Endothelial cell (in vitro differentiated cells): ENCODE data around the gene TAOK3. TPM values are rescaled to one million over a fixed set of nuclear protein-coding genes. Genes with fewer than 3 reads are reported as not detected.

Experiments
- DNase-seq: peaks from one replicate; pipeline ENCODE4 v3.0.0; 2021; ENCODE audit warnings: low spot score
- H3K27ac Mint-ChIP-seq: one replicate; pipeline ENCODE4 v1.8.0; 2021; ENCODE audit warnings: mixed read lengths, inconsistent platforms; ENCODE audit not compliant: unreplicated experiment
- H3K27me3 Mint-ChIP-seq: one replicate; pipeline ENCODE4 v1.8.0; 2021; ENCODE audit warnings: mild to moderate bottlenecking, moderate library complexity, mixed read lengths, inconsistent platforms; ENCODE audit not compliant: unreplicated experiment
- H3K36me3 Mint-ChIP-seq: one replicate; pipeline ENCODE4 v1.8.0; 2021; ENCODE audit warnings: mild to moderate bottlenecking, low read depth, mixed read lengths, inconsistent platforms; ENCODE audit not compliant: unreplicated experiment
- H3K4me1 Mint-ChIP-seq: one replicate; pipeline ENCODE4 v1.8.0; 2021; ENCODE audit warnings: mild to moderate bottlenecking, mixed read lengths, inconsistent platforms; ENCODE audit not compliant: unreplicated experiment
- H3K4me3 Mint-ChIP-seq: one replicate; pipeline ENCODE4 v1.8.0; 2021; ENCODE audit warnings: mild to moderate bottlenecking, mixed read lengths, inconsistent platforms; ENCODE audit not compliant: unreplicated experiment
- H3K9me3 Mint-ChIP-seq: one replicate; pipeline ENCODE4 v1.8.0; 2021; ENCODE audit warnings: mixed read lengths, inconsistent platforms; ENCODE audit not compliant: unreplicated experiment
- CTCF ChIP-seq: fragments of 200-600 bp; sonication (generic); IDR thresholded peaks from one replicate; pipeline ENCODE4 v1.5.0; 2021; ENCODE audit warnings: antibody characterized with exemption; ENCODE audit not compliant: unreplicated experiment
- total RNA-seq: library from RNA; stranded (reverse); fragmentation: NEBNext Ultra II Directional; extraction: Animal tissue kit (Norgen Biotek cat#: 25700); gene quantifications from one replicate; pipeline ENCODE4 v1.2.1, GENCODE V29; 2021; ENCODE audit not compliant: unreplicated experiment

The TAOK3 gene
- total RNA-seq, 1 donor from 2014 or later = 16.5 TPM

GRCh38 chr12:118334241-118334640, 38.5 kb downstream of the TAOK3 start:
- Mint-ChIP-seq H3K4me3 (no peak overlapping the region), H3K36me3 (no peaks in the 10 kb centered on the region), H3K27ac (no peak overlapping the region), H3K4me1 (peaks cover 14% of the 10 kb centered on the region), H3K27me3 (no peaks in the 10 kb centered on the region), H3K9me3 (no peaks in the 10 kb centered on the region)
- no peak for TF ChIP-seq CTCF
- DNase-seq = no peak

DNA sequence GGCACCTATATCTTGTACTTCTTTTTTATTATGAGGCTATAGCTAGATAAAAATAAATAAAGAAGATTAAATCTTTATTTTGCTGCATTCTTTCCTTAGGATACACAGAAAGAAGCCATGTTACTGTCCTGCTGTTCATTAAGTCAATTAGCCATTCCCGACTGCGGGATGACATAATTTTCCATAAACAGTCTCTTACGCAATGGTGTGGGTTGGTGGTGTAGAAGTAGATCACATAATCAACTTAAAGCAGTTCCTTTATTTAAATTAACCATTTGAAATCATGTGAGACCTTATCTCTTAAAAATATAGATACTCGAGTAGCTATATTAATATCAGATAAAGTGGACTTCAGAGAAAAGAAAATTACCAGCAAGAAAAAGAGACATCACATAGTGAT, 40.2 kb downstream of the TAOK3 start:
- no peak overlapping the region for H3K27ac Mint-ChIP-seq
- DNase-seq = no peak
- no peaks in the 10 kb centered on the region for H3K36me3 Mint-ChIP-seq
- H3K4me1 Mint-ChIP-seq = peaks cover 16% of the 10 kb centered on the region
- TF ChIP-seq CTCF = no peak
- no peak overlapping the region for H3K4me3 Mint-ChIP-seq
- H3K9me3 Mint-ChIP-seq = no peaks in the 10 kb centered on the region
- H3K27me3 Mint-ChIP-seq = no peaks in the 10 kb centered on the region

- Mint-ChIP-seq H3K9me3 (no peaks in the 10 kb centered on the region), H3K27me3 (no peaks in the 10 kb centered on the region), H3K4me3 (no peak overlapping the region), H3K36me3 (no peaks in the 10 kb centered on the region), H3K27ac (peak overlapping the region; percentile 95), H3K4me1 (peaks cover 16% of the 10 kb centered on the region)
- no peak for TF ChIP-seq CTCF
- no peak for DNase-seq
These were observed 42.2 kb downstream of the TAOK3 start for GRCh38 chr12:118330421-118331018.

DNA sequence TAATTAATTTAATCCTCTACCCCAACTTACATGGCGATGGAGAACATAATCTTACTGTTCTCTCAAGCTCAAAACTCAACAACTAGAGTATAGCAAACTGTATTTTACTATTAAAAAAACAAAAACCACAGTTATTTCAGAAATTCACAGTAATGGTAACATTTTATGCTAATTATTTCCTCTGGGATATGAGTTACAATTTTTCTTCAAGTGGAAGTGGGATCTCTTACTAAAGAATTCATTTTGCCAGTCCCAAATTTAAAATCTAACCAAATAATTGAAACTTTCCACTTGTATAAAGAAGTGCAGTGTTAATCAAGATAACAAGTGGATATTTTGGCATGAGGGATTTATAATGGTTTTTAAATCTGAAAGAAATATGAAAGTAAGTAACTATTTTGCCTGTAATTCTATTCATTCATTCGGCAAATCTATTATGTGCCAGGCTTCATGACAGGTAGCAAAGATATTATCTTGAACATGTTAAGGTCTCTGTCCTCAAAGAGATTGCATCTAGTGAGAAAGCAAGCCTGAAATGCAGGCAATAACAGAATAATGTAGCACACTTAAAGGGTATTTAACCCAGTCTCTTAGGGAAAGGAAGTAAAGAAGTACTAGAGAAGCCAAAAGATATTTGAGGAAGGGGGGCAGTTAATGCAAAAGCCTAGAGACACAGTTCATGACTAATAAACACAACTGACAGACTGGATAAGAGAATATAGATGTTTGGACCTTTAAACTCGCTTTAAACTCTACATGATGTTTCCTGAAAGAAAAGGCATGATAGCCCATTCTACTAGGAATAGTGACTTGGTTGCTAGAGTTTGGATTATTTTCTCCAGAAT, 44.0 kb downstream of the TAOK3 start:
- no peak for TF ChIP-seq CTCF
- Mint-ChIP-seq H3K27me3 (no peaks in the 10 kb centered on the region), H3K27ac (no peak overlapping the region), H3K36me3 (no peaks in the 10 kb centered on the region), H3K4me1 (peaks cover 16% of the 10 kb centered on the region), H3K4me3 (no peak overlapping the region), H3K9me3 (no peaks in the 10 kb centered on the region)
- DNase-seq = no peak

GRCh38 chr12:118327391-118327790, 45.3 kb downstream of the TAOK3 start:
- no peak overlapping the region for H3K4me3 Mint-ChIP-seq
- DNase-seq = no peak
- peaks cover 16% of the 10 kb centered on the region for H3K4me1 Mint-ChIP-seq
- H3K36me3 Mint-ChIP-seq = no peaks in the 10 kb centered on the region
- no peak for TF ChIP-seq CTCF
- H3K27me3 Mint-ChIP-seq = no peaks in the 10 kb centered on the region
- no peaks in the 10 kb centered on the region for H3K9me3 Mint-ChIP-seq
- no peak overlapping the region for H3K27ac Mint-ChIP-seq
